Neural cell (in vitro differentiated cells): ENCODE results near the gene CTSE. TPM values are rescaled to one million over a fixed set of nuclear protein-coding genes. Genes with fewer than 3 reads are reported as not detected.

Experiments used
- H2AFZ ChIP-seq: fragments of 200-600, 300-800 bp; sonication (generic), shearing (Covaris generic); 2 replicates; pipeline ENCODE4 v1.6.0; 2014; ENCODE audit warnings: low read depth, mild to moderate bottlenecking, antibody characterized with exemption, low read length, moderate library complexity
- H3F3A ChIP-seq: fragments of 200-600 bp; shearing (Covaris generic); 2 replicates; pipeline ENCODE4 v1.6.1; 2016; ENCODE audit warnings: mild to moderate bottlenecking, moderate library complexity, mixed read lengths, antibody characterized with exemption, low read length; ENCODE audit not compliant: insufficient read depth, poor library complexity, severe bottlenecking
- H3K27ac ChIP-seq: fragments of 200-600, 300-800 bp; sonication (generic), shearing (Covaris generic); 2 replicates; pipeline ENCODE4 v1.5.1; 2014; ENCODE audit warnings: mild to moderate bottlenecking, low read length, moderate library complexity
- H3K27me3 ChIP-seq: fragments of 300-800, 200-600 bp; sonication (generic), shearing (Covaris generic); 2 replicates; pipeline ENCODE4 v1.6.0; 2014; ENCODE audit warnings: mild to moderate bottlenecking, low read depth, low read length, moderate library complexity; ENCODE audit not compliant: insufficient read depth
- H3K36me3 ChIP-seq: fragments of 300-800, 200-600 bp; sonication (generic), shearing (Covaris generic); 2 replicates; pipeline ENCODE4 v1.5.1; 2014; ENCODE audit warnings: mild to moderate bottlenecking, antibody characterized with exemption, low read length, moderate library complexity; ENCODE audit not compliant: insufficient read depth
- H3K4me2 ChIP-seq: fragments of 300-800, 200-600 bp; sonication (generic), shearing (Covaris generic); 2 replicates; pipeline ENCODE4 v1.6.0; 2014; ENCODE audit warnings: mild to moderate bottlenecking, low read length
- H3K4me3 ChIP-seq: fragments of 300-800, 200-600 bp; sonication (generic), shearing (Covaris generic); 2 replicates; pipeline ENCODE4 v1.5.1; 2014; ENCODE audit warnings: mild to moderate bottlenecking, low read length, moderate library complexity
- H3K79me2 ChIP-seq: fragments of 200-600 bp; shearing (Covaris generic); replicated peaks from 2 replicates; pipeline ENCODE4 v1.6.0; 2014; ENCODE audit warnings: mild to moderate bottlenecking, low read length, moderate library complexity; ENCODE audit not compliant: insufficient read depth
- H3K9ac ChIP-seq: fragments of 300-800, 200-600 bp; sonication (generic), shearing (Covaris generic); 2 replicates; pipeline ENCODE4 v1.6.1; 2016; ENCODE audit warnings: mild to moderate bottlenecking, low read length, mixed read lengths
- H3K9me2 ChIP-seq: fragments of 200-600 bp; shearing (Covaris generic); 2 replicates; pipeline ENCODE4 v1.6.1; 2016; ENCODE audit warnings: mild to moderate bottlenecking, low read length, mixed read lengths; ENCODE audit not compliant: insufficient read depth
- H3K9me3 ChIP-seq: fragments of 200-600, 300-800 bp; sonication (generic), shearing (Covaris generic); 2 replicates; pipeline ENCODE4 v1.6.1; 2016; ENCODE audit warnings: mild to moderate bottlenecking, mixed run types, low read length, moderate library complexity, mixed read lengths
- H4K20me1 ChIP-seq: fragments of 200-600 bp; shearing (Covaris generic); 2 replicates; pipeline ENCODE4 v1.6.1; 2016; ENCODE audit warnings: mild to moderate bottlenecking, mixed run types; ENCODE audit not compliant: insufficient read depth
- EP300 ChIP-seq: fragments of 450-650 bp; conservative IDR thresholded peaks from 2 replicates; pipeline ENCODE4 v1.6.1; 2014; ENCODE audit warnings: antibody characterized with exemption, mild to moderate bottlenecking, moderate library complexity; ENCODE audit not compliant: poor library complexity, severe bottlenecking
- EZH2 ChIP-seq: fragments of 200-600, 300-800 bp; shearing (Covaris generic), sonication (generic); IDR thresholded peaks from 2 replicates; pipeline ENCODE4 v1.6.1; 2014; ENCODE audit warnings: antibody characterized with exemption, low read length, borderline replicate concordance, mild to moderate bottlenecking; ENCODE audit not compliant: insufficient read depth, poor library complexity, severe bottlenecking
- POLR2AphosphoS5 ChIP-seq: IDR thresholded peaks from 2 replicates; pipeline ENCODE4 v1.6.1; 2012
- RAD21 ChIP-seq: fragments of 450-650 bp; conservative IDR thresholded peaks from 2 replicates; pipeline ENCODE4 v1.6.1; 2014; ENCODE audit warnings: antibody characterized with exemption, mild to moderate bottlenecking, moderate library complexity
- SMC3 ChIP-seq: fragments of 450-650 bp; conservative IDR thresholded peaks from 2 replicates; pipeline ENCODE4 v1.6.1; 2014; ENCODE audit warnings: antibody characterized with exemption, mild to moderate bottlenecking, moderate library complexity; ENCODE audit not compliant: poor library complexity
- TAF1 ChIP-seq: IDR thresholded peaks from 2 replicates; pipeline ENCODE4 v1.6.1; 2012; ENCODE audit warnings: low read depth
- polyA plus RNA-seq: library from polyadenylated mRNA; depleted of rRNA; stranded (reverse); fragments of >200 nt; gene quantifications from 2 replicates; pipeline ENCODE4 v1.2.3, GENCODE V29; 2014
- TF ChIP-seq, protein P1 (sequence below): fragments of 450-650 bp; IDR thresholded peaks from 2 replicates; pipeline ENCODE4 v1.5.1; 2014; ENCODE audit warnings: antibody characterized with exemption, mild to moderate bottlenecking, moderate library complexity; ENCODE audit not compliant: poor library complexity, severe bottlenecking
- TF ChIP-seq, protein P2 (sequence below): IDR thresholded peaks from 2 replicates; pipeline ENCODE4 v1.6.1; 2012; ENCODE audit warnings: borderline replicate concordance

The CTSE gene
- polyA plus RNA-seq, 1 donor from 2014 or later: not detected

DNA sequence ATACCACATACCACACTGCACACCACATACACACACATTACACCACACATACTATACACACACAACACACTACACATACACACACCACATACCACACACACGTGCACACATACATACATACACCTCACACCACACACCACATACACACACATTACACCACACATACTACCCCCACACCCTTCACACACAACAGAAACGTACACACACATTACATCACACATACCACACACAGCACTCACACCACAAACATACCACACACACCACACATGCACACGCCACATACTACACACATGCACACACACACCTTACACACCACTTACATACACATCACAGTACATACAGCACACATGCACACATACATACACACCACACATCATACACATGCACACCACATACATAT lies 49.0 kb downstream of the CTSE start:
- Histone ChIP-seq H3K9ac (no peak overlapping the region), H4K20me1 (no peaks in the 10 kb centered on the region), H3K27ac (no peak overlapping the region), H2AFZ (no peak overlapping the region), H3K36me3 (no peaks in the 10 kb centered on the region), H3K9me2 (no peaks in the 10 kb centered on the region), H3K27me3 (no peaks in the 10 kb centered on the region), H3F3A (no peaks in the 10 kb centered on the region), H3K9me3 (no peaks in the 10 kb centered on the region), H3K79me2 (no peaks in the 10 kb centered on the region), H3K4me2 (no peak overlapping the region), H3K4me3 (no peak overlapping the region)
- TF ChIP-seq EP300 (no peak), TAF1 (no peak), POLR2AphosphoS5 (no peak), EZH2 (no peak), SMC3 (no peak), RAD21 (no peak)
- TF ChIP-seq, protein P1, sequence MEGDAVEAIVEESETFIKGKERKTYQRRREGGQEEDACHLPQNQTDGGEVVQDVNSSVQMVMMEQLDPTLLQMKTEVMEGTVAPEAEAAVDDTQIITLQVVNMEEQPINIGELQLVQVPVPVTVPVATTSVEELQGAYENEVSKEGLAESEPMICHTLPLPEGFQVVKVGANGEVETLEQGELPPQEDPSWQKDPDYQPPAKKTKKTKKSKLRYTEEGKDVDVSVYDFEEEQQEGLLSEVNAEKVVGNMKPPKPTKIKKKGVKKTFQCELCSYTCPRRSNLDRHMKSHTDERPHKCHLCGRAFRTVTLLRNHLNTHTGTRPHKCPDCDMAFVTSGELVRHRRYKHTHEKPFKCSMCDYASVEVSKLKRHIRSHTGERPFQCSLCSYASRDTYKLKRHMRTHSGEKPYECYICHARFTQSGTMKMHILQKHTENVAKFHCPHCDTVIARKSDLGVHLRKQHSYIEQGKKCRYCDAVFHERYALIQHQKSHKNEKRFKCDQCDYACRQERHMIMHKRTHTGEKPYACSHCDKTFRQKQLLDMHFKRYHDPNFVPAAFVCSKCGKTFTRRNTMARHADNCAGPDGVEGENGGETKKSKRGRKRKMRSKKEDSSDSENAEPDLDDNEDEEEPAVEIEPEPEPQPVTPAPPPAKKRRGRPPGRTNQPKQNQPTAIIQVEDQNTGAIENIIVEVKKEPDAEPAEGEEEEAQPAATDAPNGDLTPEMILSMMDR: no peak

DNA sequence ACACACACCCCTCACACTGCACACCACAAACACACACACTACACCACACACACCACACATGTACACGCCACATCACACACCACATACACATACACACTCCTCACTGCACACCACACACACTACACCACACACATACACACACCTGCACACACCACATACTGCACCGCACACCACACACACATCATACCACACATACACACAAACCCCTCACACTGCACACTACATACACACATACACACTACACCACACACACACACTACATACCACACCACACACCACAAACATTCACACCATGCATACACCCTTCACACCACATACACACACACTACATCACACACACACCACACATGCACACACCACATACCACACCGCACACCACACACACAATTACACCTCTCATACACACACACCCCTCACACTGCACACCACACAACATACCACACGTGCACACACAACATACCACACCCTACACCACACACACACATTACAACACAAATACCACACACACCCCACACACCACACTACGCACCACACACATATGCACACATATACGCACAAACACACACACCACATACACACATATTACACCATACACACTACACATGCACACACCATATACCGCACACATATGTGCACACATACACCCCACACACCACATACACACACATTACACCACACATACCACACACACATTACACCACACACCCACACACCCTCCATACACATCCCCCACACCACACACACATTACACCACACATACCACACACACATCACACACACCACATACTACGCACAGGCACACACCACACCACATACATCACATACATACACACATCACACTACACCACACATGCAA lies 50.1 kb downstream of the CTSE start:
- H2AFZ ChIP-seq: no peak overlapping the region
- H3K27ac ChIP-seq: no peak overlapping the region
- no peaks in the 10 kb centered on the region for H3K79me2 ChIP-seq
- TF ChIP-seq, protein P1: no peak
- no peak for TF ChIP-seq EZH2
- no peak for TF ChIP-seq POLR2AphosphoS5
- TF ChIP-seq SMC3: no peak
- TF ChIP-seq, protein P2, sequence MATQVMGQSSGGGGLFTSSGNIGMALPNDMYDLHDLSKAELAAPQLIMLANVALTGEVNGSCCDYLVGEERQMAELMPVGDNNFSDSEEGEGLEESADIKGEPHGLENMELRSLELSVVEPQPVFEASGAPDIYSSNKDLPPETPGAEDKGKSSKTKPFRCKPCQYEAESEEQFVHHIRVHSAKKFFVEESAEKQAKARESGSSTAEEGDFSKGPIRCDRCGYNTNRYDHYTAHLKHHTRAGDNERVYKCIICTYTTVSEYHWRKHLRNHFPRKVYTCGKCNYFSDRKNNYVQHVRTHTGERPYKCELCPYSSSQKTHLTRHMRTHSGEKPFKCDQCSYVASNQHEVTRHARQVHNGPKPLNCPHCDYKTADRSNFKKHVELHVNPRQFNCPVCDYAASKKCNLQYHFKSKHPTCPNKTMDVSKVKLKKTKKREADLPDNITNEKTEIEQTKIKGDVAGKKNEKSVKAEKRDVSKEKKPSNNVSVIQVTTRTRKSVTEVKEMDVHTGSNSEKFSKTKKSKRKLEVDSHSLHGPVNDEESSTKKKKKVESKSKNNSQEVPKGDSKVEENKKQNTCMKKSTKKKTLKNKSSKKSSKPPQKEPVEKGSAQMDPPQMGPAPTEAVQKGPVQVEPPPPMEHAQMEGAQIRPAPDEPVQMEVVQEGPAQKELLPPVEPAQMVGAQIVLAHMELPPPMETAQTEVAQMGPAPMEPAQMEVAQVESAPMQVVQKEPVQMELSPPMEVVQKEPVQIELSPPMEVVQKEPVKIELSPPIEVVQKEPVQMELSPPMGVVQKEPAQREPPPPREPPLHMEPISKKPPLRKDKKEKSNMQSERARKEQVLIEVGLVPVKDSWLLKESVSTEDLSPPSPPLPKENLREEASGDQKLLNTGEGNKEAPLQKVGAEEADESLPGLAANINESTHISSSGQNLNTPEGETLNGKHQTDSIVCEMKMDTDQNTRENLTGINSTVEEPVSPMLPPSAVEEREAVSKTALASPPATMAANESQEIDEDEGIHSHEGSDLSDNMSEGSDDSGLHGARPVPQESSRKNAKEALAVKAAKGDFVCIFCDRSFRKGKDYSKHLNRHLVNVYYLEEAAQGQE: no peak
- no peak for TF ChIP-seq EP300
- no peaks in the 10 kb centered on the region for H3K9me3 ChIP-seq
- no peaks in the 10 kb centered on the region for H3K36me3 ChIP-seq
- no peak overlapping the region for H3K4me2 ChIP-seq
- H3K9me2 ChIP-seq: no peaks in the 10 kb centered on the region
- H3K9ac ChIP-seq: no peak overlapping the region
- H3K4me3 ChIP-seq: no peak overlapping the region
- no peaks in the 10 kb centered on the region for H4K20me1 ChIP-seq
- no peaks in the 10 kb centered on the region for H3K27me3 ChIP-seq
- no peaks in the 10 kb centered on the region for H3F3A ChIP-seq
